K562 (cell line): ENCODE data around the gene MAD2L1BP. TPM values are rescaled to one million over a fixed set of nuclear protein-coding genes. Genes with fewer than 3 reads are reported as not detected.

Experiments
- ATAC-seq: fragments of 200-7000 bp; cut with Tn5 transposase; 3 replicates; pipeline ENCODE4 v1.9.1; 2020; ENCODE audit warnings: moderate library complexity
- BruUV-seq: library from RNA; stranded (reverse); fragments of 400-500 nt; replicated peaks from 2 replicates; lab custom pipeline; 2021; lab: Mats Ljungman, UMichigan
- CTCF ChIA-PET: fragments of 300-600 bp; formaldehyde crosslinking; extraction: SDS; loops from one replicate; lab custom pipeline; 2021; ENCODE audit warnings: low intra/inter-chr PET ratio; lab: Yijun Ruan, JAX
- POLR2A ChIA-PET: fragments of 300-600, 350-650 bp; sonication (Branson Sonifier 250); formaldehyde crosslinking; extraction: SDS; loops from one replicate; lab custom pipeline; 2021; ENCODE audit warnings: antibody characterized with exemption, inconsistent platforms; lab: Yijun Ruan, JAX
- DNase-seq, 4 experiments: peaks; one replicate each; pipeline versions ENCODE4 v3.0.0 to v3.0.0-alpha.2; 2011 to 2018; ENCODE audit warnings: low spot score in 3 of 4, mixed read lengths in 3 of 4; ENCODE audit errors: extremely low read depth in 1 of 4
- FAIRE-seq: peaks from 2 replicates; lab custom pipeline; 2011; peaks lifted over from hg19 to GRCh38; lab: Jason Lieb, UNC
- H2AFZ ChIP-seq: 2 replicates; pipeline ENCODE4 v1.6.0; 2011; ENCODE audit warnings: low read depth, low read length, control low read depth, inconsistent platforms
- H3K27ac ChIP-seq: fragments of 200-600 bp; 3 replicates; pipeline ENCODE4 v1.8.0; 2011; ENCODE audit warnings: low read depth, mild to moderate bottlenecking, control low read depth, inconsistent platforms, low read length, moderate library complexity, mixed read lengths; ENCODE audit errors: extremely low read depth
- H3K27me3 ChIP-seq, 2 experiments: fragments of 300-600 bp in 1 of 2; 2 replicates in 1 of 2; 3 replicates in 1 of 2; pipeline versions ENCODE4 v1.6.0 to v1.8.0; 2011; ENCODE audit warnings: inconsistent platforms in 2 of 2, low read length in 2 of 2, mild to moderate bottlenecking in 1 of 2, mixed read lengths in 1 of 2, moderate library complexity in 1 of 2; ENCODE audit not compliant: control insufficient read depth in 2 of 2, insufficient read depth in 2 of 2
- H3K36me3 ChIP-seq: fragments of 300-600 bp; 3 replicates; pipeline ENCODE4 v1.8.0; 2011; ENCODE audit warnings: mild to moderate bottlenecking, low read length, inconsistent platforms; ENCODE audit not compliant: control insufficient read depth, insufficient read depth
- H3K4me1 ChIP-seq, 2 experiments: fragments of 200-600 bp in 1 of 2; replicated peaks in 1 of 2; 2 replicates in 1 of 2; 3 replicates in 1 of 2; pipeline versions ENCODE4 v1.5.1 to v1.8.0; 2011; ENCODE audit warnings: inconsistent platforms in 2 of 2, low read length in 2 of 2, mild to moderate bottlenecking in 1 of 2, mixed read lengths in 1 of 2, moderate library complexity in 1 of 2; ENCODE audit not compliant: control insufficient read depth in 2 of 2, insufficient read depth in 2 of 2
- H3K4me2 ChIP-seq: 2 replicates; pipeline ENCODE4 v1.6.1; 2011; ENCODE audit warnings: low read length, control low read depth, inconsistent platforms, mixed read lengths; ENCODE audit not compliant: insufficient read depth
- H3K4me3 ChIP-seq: fragments of 200-600 bp; sonication (generic), shearing (Covaris generic); 2 replicates; pipeline ENCODE4 v1.5.1; 2016; ENCODE audit warnings: control low read depth, inconsistent platforms
- H3K79me2 ChIP-seq: fragments of 200-600 bp; 3 replicates; pipeline ENCODE4 v1.8.0; 2011; ENCODE audit warnings: low read length, inconsistent platforms; ENCODE audit not compliant: control insufficient read depth, insufficient read depth
- H3K9ac ChIP-seq, 2 experiments: 2 replicates each; pipeline versions ENCODE4 v1.6.0 to v1.6.1; 2011; ENCODE audit warnings: low read depth in 2 of 2, low read length in 2 of 2, control low read depth in 1 of 2, inconsistent platforms in 1 of 2, mild to moderate bottlenecking in 1 of 2, mixed read lengths in 1 of 2; ENCODE audit not compliant: insufficient read depth in 1 of 2
- H3K9me1 ChIP-seq: one replicate; pipeline ENCODE4 v1.6.0; 2011; ENCODE audit warnings: inconsistent platforms, mild to moderate bottlenecking, low read length, moderate library complexity; ENCODE audit not compliant: control insufficient read depth, insufficient read depth
- H3K9me3 ChIP-seq: replicated peaks from 2 replicates; pipeline ENCODE4 v1.5.1; 2011; ENCODE audit warnings: low read depth, low read length, inconsistent platforms; ENCODE audit not compliant: control insufficient read depth, insufficient read depth
- H4K20me1 ChIP-seq: replicated peaks from 2 replicates; pipeline ENCODE4 v1.6.1; 2011; ENCODE audit warnings: low read length, inconsistent platforms, mixed read lengths; ENCODE audit not compliant: control insufficient read depth, insufficient read depth
- ELF1 ChIP-seq: fragments of 200-800 bp; sonication (Bioruptor generic); IDR thresholded peaks from 2 replicates; pipeline ENCODE4 v1.6.1; 2016; ENCODE audit warnings: missing genetic modification characterization, missing compliant biosample characterization
- FOXA3 ChIP-seq, 2 experiments: fragments of 450-650 bp in 1 of 2; sonication (generic) in 1 of 2; formaldehyde crosslinking; IDR thresholded peaks in 1 of 2; conservative IDR thresholded peaks in 1 of 2; 2 replicates each; pipeline versions ENCODE4 v1.4.0 to v1.8.0; 2020 to 2022; ENCODE audit warnings: mild to moderate bottlenecking in 2 of 2, missing genetic modification reagents in 1 of 2
- HBP1 ChIP-seq: fragments of 450-650 bp; formaldehyde crosslinking; IDR thresholded peaks from 2 replicates; pipeline ENCODE4 v1.4.0; 2022; ENCODE audit warnings: missing genetic modification characterization
- MAX ChIP-seq: sonication (generic); formaldehyde crosslinking; IDR thresholded peaks from 2 replicates; pipeline ENCODE4 v1.9.0; 2022; ENCODE audit warnings: mild to moderate bottlenecking, missing genetic modification reagents
- MCM2 ChIP-seq: fragments of 450-650 bp; IDR thresholded peaks from 2 replicates; pipeline ENCODE4 v1.6.1; 2017; ENCODE audit warnings: low read depth, mild to moderate bottlenecking
- MLLT1 ChIP-seq, 2 experiments: fragments of 450-650 bp; IDR thresholded peaks; 2 replicates each; pipeline ENCODE4 v1.6.1; 2016
- SMAD2 ChIP-seq: fragments of 150-350 bp; IDR thresholded peaks from 2 replicates; pipeline ENCODE4 v1.6.1; 2014; ENCODE audit warnings: low read depth, mild to moderate bottlenecking, low read length
- ZBTB5 ChIP-seq: fragments of 450-650 bp; IDR thresholded peaks from 2 replicates; pipeline ENCODE4 v1.6.1; 2017; ENCODE audit warnings: antibody characterized with exemption
- ZNF174 ChIP-seq: fragments of 250-450 bp; sonication (Bioruptor Pico); IDR thresholded peaks from 2 replicates; pipeline ENCODE4 v1.4.0; 2020; ENCODE audit warnings: mild to moderate bottlenecking
- ZNF507 ChIP-seq: conservative IDR thresholded peaks from 2 replicates; pipeline ENCODE4 v1.6.1; 2017; ENCODE audit warnings: missing genetic modification characterization, missing compliant biosample characterization
- ZNF717 ChIP-seq: fragments of 250-450 bp; sonication (Bioruptor Pico); IDR thresholded peaks from 2 replicates; pipeline ENCODE4 v1.5.0; 2021
- ZNF780A ChIP-seq: fragments of 250-450 bp; sonication (Bioruptor Pico); IDR thresholded peaks from 2 replicates; pipeline ENCODE4 v1.5.0; 2021; ENCODE audit warnings: mild to moderate bottlenecking
- WGBS: fragments of 100-300 bp; shearing (Covaris generic); methylation state at CpG from one replicate; pipeline ENCODE4 v1.1.6; 2016; ENCODE audit warnings: low coverage, mixed read lengths; ENCODE audit not compliant: insufficient coverage; ENCODE audit errors: missing lambda C conversion rate; 5-methylcytosine and 5-hydroxymethylcytosine counted together
- in situ Hi-C: fragments of 300-500 bp; cut with MboI; formaldehyde crosslinking; loops from 4 replicates; pipeline ENCODE4 v1.15.0; 2018; ENCODE audit warnings: inconsistent platforms, mixed read lengths
- intact Hi-C: fragments of 100-400 bp; cut with micrococcal nuclease; formaldehyde crosslinking; loops from 2 replicates; pipeline ENCODE4 v1.14.2; 2022
- polyA plus RNA-seq, 8 experiments: library from polyadenylated mRNA; depleted of rRNA in 4 of 8; stranded (reverse) in 5 of 8; unstranded in 3 of 8; fragments of >200 nt; fragmentation: Nextera tagmentation in 2 of 8; fragmentation: Illumina TruSeq in 1 of 8; extraction: Ambion mirVana in 2 of 8; extraction: Trizol in 1 of 8; gene quantifications; 2 replicates each; pipeline versions ENCODE4 v1.2.1 to v1.2.3, GENCODE V29; 2011 to 2014; ENCODE audit warnings: inconsistent platforms in 1 of 8, missing spikeins in 1 of 8
- total RNA-seq, 7 experiments: library from RNA; depleted of rRNA in 6 of 7; stranded (reverse); fragments of >200 nt in 6 of 7; fragmentation: Illumina TruSeq in 2 of 7; extraction: Trizol in 2 of 7; gene quantifications; 2 replicates each; pipeline versions ENCODE4 v1.2.1 to v1.2.3, GENCODE V29; 2011 to 2021; ENCODE audit warnings: low replicate concordance in 1 of 7

MAD2L1BP gene
- total and polyA plus RNA-seq, 9 of the 15 experiments (the other 6 are each of a cell fraction or from before 2014, with no cell fraction given) = 69.7 to 321 (median 111) TPM

- peaks cover 4% of the 10 kb centered on the region; the same call in 1 of the 2 replicates for H4K20me1 ChIP-seq
- POLR2A ChIA-PET = interaction anchor here (0.6 to 2.7 kb wide), 6 partner anchors 10 to 101 kb away, joined by 3 to 32 read pairs (median 4); partner anchors contain the start of gene MRPS18A
Measured at GRCh38 chr6:43676962-43677606, 41.4 kb downstream of the MAD2L1BP start.

More at GRCh38 chr6:43676962-43677606, 41.4 kb downstream of the MAD2L1BP start:
- CTCF ChIA-PET = no interaction called here
- peaks cover 17% of the 10 kb centered on the region for H3K79me2 ChIP-seq
- intact Hi-C loops = no loop called here
- in situ Hi-C loops = no loop called here
- H3K4me3 ChIP-seq = no peak overlapping the region
- peaks cover 99% of the 10 kb centered on the region for H3K36me3 ChIP-seq
- no peak for DNase-seq
- H2AFZ ChIP-seq = no peak overlapping the region
- H3K9me3 ChIP-seq = no peaks in the 10 kb centered on the region
- 90% methylated on average over 7 of the region's 7 CpGs for WGBS
- no peaks in the 10 kb centered on the region for H3K9me1 ChIP-seq
- H3K4me1 ChIP-seq = peaks cover 3 to 7% of the 10 kb centered on the region in 2 experiments; a peak in 3 of 5 replicates
- no TSS peak for BruUV-seq
- no peak overlapping the region for H3K27ac ChIP-seq
- H3K9ac ChIP-seq = no peak overlapping the region
- FAIRE-seq = no peak
- no peaks in the 10 kb centered on the region for H3K27me3 ChIP-seq
- no peak for ATAC-seq
- TF ChIP-seq ZNF507 (tag) (no peak), HBP1 (no peak), SMAD2 (no peak), ZNF717 (CRISPR knock-in tag) (no peak), MAX (CRISPR knock-in tag) (no peak), FOXA3 (CRISPR knock-in tag; conservative IDR thresholded peaks at IDR 0.05 in 1 of 2, IDR thresholded peaks at IDR 0.05 in 1 of 2) (no peak), ELF1 (tag) (no peak), ZBTB5 (no peak), MCM2 (no peak), MLLT1 (IDR thresholded peaks at IDR 0.05) (no peak), ZNF174 (CRISPR knock-in tag) (no peak), ZNF780A (no peak)
- no peak overlapping the region for H3K4me2 ChIP-seq
